ENCODE results near the gene LRG1. TPM values are rescaled to one million over a fixed set of nuclear protein-coding genes. Genes with fewer than 3 reads are reported as not detected.
A peak's percentile ranks its signal among the peaks of the same experiment; 100 is the strongest.

LRG1 gene
- total and polyA plus RNA-seq, 9 of the 15 experiments (the other 6 are each of a cell fraction or from before 2014, with no cell fraction given): 1.5 to 11.9 (median 8.7) TPM

- no peaks in the 10 kb centered on the region for H3K9me3 ChIP-seq (replicated peaks; ENCODE audit: control insufficient read depth, insufficient read depth, low read depth, low read length)
- ATAC-seq (peak; percentile 95), DNase-seq (ENCODE audit: extremely low read depth in 1 of 4, low spot score in 3 of 4) (peak; percentile 79 to 87 (median 86)), FAIRE-seq (peak; percentile 56)
- peak overlapping the region in 1 of 2 experiments; percentile 65; a peak in 2 of 4 replicates for H3K9ac ChIP-seq (ENCODE audit: insufficient read depth in 1 of 2, low read depth in 2 of 2, low read length in 2 of 2)
- H3K27ac ChIP-seq (ENCODE audit: extremely low read depth, low read depth, low read length): no peak overlapping the region
- H4K20me1 ChIP-seq (replicated peaks; ENCODE audit: control insufficient read depth, insufficient read depth, low read length): no peaks in the 10 kb centered on the region; the same call in 1 of the 2 replicates
- H3K4me2 ChIP-seq (ENCODE audit: insufficient read depth, low read length): peak overlapping the region; percentile 1; the same call in 1 of the 2 replicates
- in situ Hi-C loops (cut with MboI) (no loop called here), intact Hi-C loops (cut with micrococcal nuclease) (no loop called here)
- no peaks in the 10 kb centered on the region for H3K36me3 ChIP-seq (ENCODE audit: control insufficient read depth, insufficient read depth, low read length)
- H3K79me2 ChIP-seq (ENCODE audit: control insufficient read depth, insufficient read depth, low read length): no peaks in the 10 kb centered on the region
- H3K4me3 ChIP-seq: no peak overlapping the region
- H3K9me1 ChIP-seq (ENCODE audit: control insufficient read depth, insufficient read depth, low read length): peaks cover 2% of the 10 kb centered on the region
- CTCF ChIA-PET (ENCODE audit: low intra/inter-chr PET ratio): no interaction called here
- H3K4me1 ChIP-seq (replicated peaks in 1 of 2; ENCODE audit: control insufficient read depth in 2 of 2, insufficient read depth in 2 of 2, low read length in 2 of 2): peaks cover 0 to 22% of the 10 kb centered on the region in 2 experiments; a peak in 2 of 5 replicates
- no peaks in the 10 kb centered on the region for H3K27me3 ChIP-seq (ENCODE audit: control insufficient read depth in 2 of 2, insufficient read depth in 2 of 2, low read length in 2 of 2)
- POLR2A ChIA-PET: interaction anchor here (0.7 to 2.0 kb wide), 4 partner anchors 11 to 366 kb away, joined by 3 to 6 read pairs (median 4); no protein-coding TSS in a partner anchor
- WGBS (ENCODE audit: insufficient coverage, low coverage, missing lambda C conversion rate): 7% methylated on average over 14 of the region's 14 CpGs
- BruUV-seq (replicated peaks): no TSS peak
- peak overlapping the region; percentile 25; the same call in 1 of the 2 replicates for H2AFZ ChIP-seq (ENCODE audit: low read depth, low read length)
- TF ChIP-seq MTA1 (IDR thresholded peaks at IDR 0.05; ENCODE audit: borderline replicate concordance): no peak; the same call in 1 of the 2 replicates
- TF ChIP-seq TFAP4 (CRISPR knock-in tag; IDR thresholded peaks at IDR 0.05; ENCODE audit: borderline replicate concordance): peak; percentile 69; the same call in 1 of the 2 replicates
- peak; percentile 30; the same call in 1 of the 2 replicates for TF ChIP-seq ESRRA (IDR thresholded peaks at IDR 0.05; ENCODE audit: borderline replicate concordance, low read depth)
- TF ChIP-seq CTBP1 (IDR thresholded peaks at IDR 0.05; ENCODE audit: borderline replicate concordance): peak; percentile 30; the same call in 1 of the 2 replicates
- no peak for TF ChIP-seq TAF9B (IDR thresholded peaks at IDR 0.05; ENCODE audit: partially characterized antibody)
- TF ChIP-seq XRCC3 (IDR thresholded peaks at IDR 0.05): no peak
- TF ChIP-seq ZFX (CRISPR knock-in tag; IDR thresholded peaks at IDR 0.05): no peak
- no peak for TF ChIP-seq MYBL2 (IDR thresholded peaks at IDR 0.05; ENCODE audit: low read depth)
- no peak for TF ChIP-seq MYBL2 (CRISPR knock-in tag; IDR thresholded peaks at IDR 0.05; ENCODE audit: borderline replicate concordance)
- TF ChIP-seq ZNF589 (CRISPR knock-in tag; IDR thresholded peaks at IDR 0.05; ENCODE audit: low read depth): no peak
- TF ChIP-seq L3MBTL2 (IDR thresholded peaks at IDR 0.05): peak; percentile 54
- peak; percentile 92 to 99 (median 92) for TF ChIP-seq CTCF (IDR thresholded peaks at IDR 0.05 in 2 of 3, conservative IDR thresholded peaks at IDR 0.05 in 1 of 3; ENCODE audit: insufficient read depth in 2 of 3, low read depth in 1 of 3, low read length in 3 of 3)
- peak; percentile 29; the same call in 1 of the 2 replicates for TF ChIP-seq HCFC1 (IDR thresholded peaks at IDR 0.05; ENCODE audit: low read depth, low read length)
- TF ChIP-seq MLX (CRISPR knock-in tag; conservative IDR thresholded peaks at IDR 0.05): no peak
- TF ChIP-seq THAP12 (CRISPR knock-in tag; IDR thresholded peaks at IDR 0.05): no peak
- TF ChIP-seq PTRF (tag; IDR thresholded peaks at IDR 0.05): no peak
- no peak for TF ChIP-seq RAD51 (IDR thresholded peaks at IDR 0.05; ENCODE audit: borderline replicate concordance, low read depth)
These were observed 27.8 kb upstream of the LRG1 start for GRCh38 chr19:4567584-4568071.
